Endothelial cell (in vitro differentiated cells): ENCODE results near the gene PPP2R2C. TPM values are rescaled to one million over a fixed set of nuclear protein-coding genes. Genes with fewer than 3 reads are reported as not detected.

Experiments used
- DNase-seq: peaks from one replicate; pipeline ENCODE4 v3.0.0; 2021; ENCODE audit warnings: low spot score
- H3K27ac Mint-ChIP-seq: one replicate; pipeline ENCODE4 v1.8.0; 2021; ENCODE audit warnings: mixed read lengths, inconsistent platforms; ENCODE audit not compliant: unreplicated experiment
- H3K27me3 Mint-ChIP-seq: one replicate; pipeline ENCODE4 v1.8.0; 2021; ENCODE audit warnings: mild to moderate bottlenecking, moderate library complexity, mixed read lengths, inconsistent platforms; ENCODE audit not compliant: unreplicated experiment
- H3K36me3 Mint-ChIP-seq: one replicate; pipeline ENCODE4 v1.8.0; 2021; ENCODE audit warnings: mild to moderate bottlenecking, low read depth, mixed read lengths, inconsistent platforms; ENCODE audit not compliant: unreplicated experiment
- H3K4me1 Mint-ChIP-seq: one replicate; pipeline ENCODE4 v1.8.0; 2021; ENCODE audit warnings: mild to moderate bottlenecking, mixed read lengths, inconsistent platforms; ENCODE audit not compliant: unreplicated experiment
- H3K4me3 Mint-ChIP-seq: one replicate; pipeline ENCODE4 v1.8.0; 2021; ENCODE audit warnings: mild to moderate bottlenecking, mixed read lengths, inconsistent platforms; ENCODE audit not compliant: unreplicated experiment
- H3K9me3 Mint-ChIP-seq: one replicate; pipeline ENCODE4 v1.8.0; 2021; ENCODE audit warnings: mixed read lengths, inconsistent platforms; ENCODE audit not compliant: unreplicated experiment
- total RNA-seq: library from RNA; stranded (reverse); fragmentation: NEBNext Ultra II Directional; extraction: Animal tissue kit (Norgen Biotek cat#: 25700); gene quantifications from one replicate; pipeline ENCODE4 v1.2.1, GENCODE V29; 2021; ENCODE audit not compliant: unreplicated experiment
- TF ChIP-seq, protein P1 (sequence below): fragments of 200-600 bp; sonication (generic); IDR thresholded peaks from one replicate; pipeline ENCODE4 v1.5.0; 2021; ENCODE audit warnings: antibody characterized with exemption; ENCODE audit not compliant: unreplicated experiment

PPP2R2C gene
- total RNA-seq, 1 donor from 2014 or later = 1.7 TPM

DNA sequence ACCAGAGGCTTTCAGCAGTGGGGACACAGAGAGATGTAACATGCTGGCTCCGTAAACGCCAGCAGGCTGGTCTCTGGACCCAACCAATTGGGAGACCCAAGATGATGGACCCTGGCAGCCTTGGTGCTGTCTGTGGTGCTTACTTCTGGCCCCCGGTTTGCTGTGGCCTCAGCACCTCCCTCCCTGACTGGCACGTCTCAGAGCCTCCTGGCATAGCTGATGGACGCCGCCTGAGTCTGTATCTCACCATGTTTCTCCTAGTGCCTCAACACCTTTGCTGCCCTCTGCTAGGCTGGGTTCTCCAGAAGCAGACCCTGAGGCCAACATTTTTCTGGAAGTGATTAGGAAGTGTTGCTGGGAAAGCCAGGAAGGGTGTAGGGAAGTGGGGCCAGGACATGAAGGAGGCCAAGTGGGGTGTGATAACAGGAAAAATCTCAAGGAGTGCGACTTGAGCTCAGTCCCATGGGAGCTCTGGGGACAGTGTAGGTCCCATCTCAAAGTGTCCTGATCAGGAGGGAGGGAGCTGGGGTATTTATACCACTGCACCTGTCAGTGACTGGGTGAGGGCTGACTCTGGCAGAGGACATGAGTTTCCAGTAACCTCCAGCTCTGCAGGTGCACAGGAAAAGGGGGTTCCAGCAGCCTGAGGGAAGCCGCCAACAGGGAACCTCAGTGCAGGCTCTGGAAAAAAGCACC lies 31.8 kb downstream of the PPP2R2C start:
- no peak overlapping the region for H3K4me3 Mint-ChIP-seq
- H3K4me1 Mint-ChIP-seq = peaks cover 2% of the 10 kb centered on the region
- H3K27ac Mint-ChIP-seq = no peak overlapping the region
- H3K27me3 Mint-ChIP-seq = peaks cover 5% of the 10 kb centered on the region
- H3K36me3 Mint-ChIP-seq = no peaks in the 10 kb centered on the region
- TF ChIP-seq, protein P1, sequence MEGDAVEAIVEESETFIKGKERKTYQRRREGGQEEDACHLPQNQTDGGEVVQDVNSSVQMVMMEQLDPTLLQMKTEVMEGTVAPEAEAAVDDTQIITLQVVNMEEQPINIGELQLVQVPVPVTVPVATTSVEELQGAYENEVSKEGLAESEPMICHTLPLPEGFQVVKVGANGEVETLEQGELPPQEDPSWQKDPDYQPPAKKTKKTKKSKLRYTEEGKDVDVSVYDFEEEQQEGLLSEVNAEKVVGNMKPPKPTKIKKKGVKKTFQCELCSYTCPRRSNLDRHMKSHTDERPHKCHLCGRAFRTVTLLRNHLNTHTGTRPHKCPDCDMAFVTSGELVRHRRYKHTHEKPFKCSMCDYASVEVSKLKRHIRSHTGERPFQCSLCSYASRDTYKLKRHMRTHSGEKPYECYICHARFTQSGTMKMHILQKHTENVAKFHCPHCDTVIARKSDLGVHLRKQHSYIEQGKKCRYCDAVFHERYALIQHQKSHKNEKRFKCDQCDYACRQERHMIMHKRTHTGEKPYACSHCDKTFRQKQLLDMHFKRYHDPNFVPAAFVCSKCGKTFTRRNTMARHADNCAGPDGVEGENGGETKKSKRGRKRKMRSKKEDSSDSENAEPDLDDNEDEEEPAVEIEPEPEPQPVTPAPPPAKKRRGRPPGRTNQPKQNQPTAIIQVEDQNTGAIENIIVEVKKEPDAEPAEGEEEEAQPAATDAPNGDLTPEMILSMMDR = no peak
- H3K9me3 Mint-ChIP-seq = no peaks in the 10 kb centered on the region
- no peak for DNase-seq

DNA sequence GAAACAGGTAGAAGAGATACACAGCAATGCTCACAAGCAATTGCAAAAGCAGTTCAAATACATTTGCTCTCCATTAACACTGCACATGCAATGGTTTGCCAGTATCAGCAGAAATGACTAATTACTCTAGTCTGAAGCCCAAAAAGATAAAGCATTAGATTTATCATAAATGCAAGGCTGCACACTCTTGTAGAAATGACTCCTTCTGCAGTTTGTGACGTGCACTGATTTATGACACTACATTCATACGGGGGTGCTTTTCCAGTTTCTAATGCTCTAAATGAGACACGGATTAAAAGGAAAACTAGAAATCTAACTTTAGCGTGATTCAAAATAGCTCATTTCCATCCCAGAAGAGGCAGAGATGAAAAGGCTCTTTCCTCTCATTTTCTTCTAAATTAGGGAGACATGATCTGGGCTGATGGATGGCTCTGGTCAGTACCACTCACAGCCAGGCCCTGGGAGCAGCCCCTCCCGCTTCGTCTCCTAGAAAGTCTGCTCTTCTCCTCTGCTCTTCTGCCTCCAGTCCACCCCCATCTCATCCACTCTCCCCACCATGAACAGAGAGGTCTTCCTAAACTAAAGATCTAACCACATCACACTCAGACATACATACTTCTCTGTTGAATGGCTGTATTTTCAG lies 33.2 kb downstream of the PPP2R2C start:
- H3K4me3 Mint-ChIP-seq = no peak overlapping the region
- peaks cover 2% of the 10 kb centered on the region for H3K4me1 Mint-ChIP-seq
- TF ChIP-seq, protein P1 = no peak
- H3K36me3 Mint-ChIP-seq = no peaks in the 10 kb centered on the region
- no peaks in the 10 kb centered on the region for H3K9me3 Mint-ChIP-seq
- peaks cover 5% of the 10 kb centered on the region for H3K27me3 Mint-ChIP-seq
- DNase-seq = no peak
- H3K27ac Mint-ChIP-seq = no peak overlapping the region

DNA sequence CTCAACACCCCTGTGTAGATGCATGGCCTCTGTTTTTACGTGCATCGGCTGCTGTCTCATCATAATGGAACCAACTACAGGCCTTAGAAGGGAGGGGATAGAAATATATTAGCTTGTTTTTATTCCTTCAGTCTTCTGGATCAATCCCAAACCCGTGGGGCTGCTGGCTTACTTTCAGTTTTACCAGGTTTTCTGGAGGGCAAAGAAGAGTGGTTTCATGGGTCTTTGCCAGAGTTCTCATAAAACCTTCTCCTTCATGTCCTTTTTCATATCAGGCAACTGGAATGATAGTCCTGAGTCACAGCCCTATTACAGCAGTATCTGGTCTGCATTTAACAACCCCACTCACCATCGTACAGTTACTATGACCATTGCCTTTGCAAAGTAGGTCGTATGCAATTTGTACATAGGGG lies 34.6 kb downstream of the PPP2R2C start:
- no peak for DNase-seq
- Mint-ChIP-seq H3K4me3 (no peak overlapping the region), H3K9me3 (no peaks in the 10 kb centered on the region)

DNA sequence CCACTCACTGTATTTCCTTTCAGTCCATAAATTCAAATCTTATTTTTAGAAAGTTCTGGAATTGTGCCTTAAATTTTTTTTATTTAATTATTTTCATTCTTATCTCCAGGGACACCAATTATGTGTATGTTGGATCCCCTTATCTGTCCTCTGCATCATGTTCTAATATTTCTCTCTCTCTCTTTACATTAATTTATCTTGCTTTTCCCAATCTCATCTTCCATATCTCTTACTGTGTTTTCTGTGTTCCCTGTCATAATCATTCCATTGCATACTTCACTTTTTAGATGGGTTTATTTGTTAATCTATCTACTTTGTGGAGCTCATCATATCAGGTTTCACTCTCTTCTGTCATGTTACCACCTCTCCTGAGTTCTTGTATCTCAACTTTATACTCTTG lies 37.4 kb downstream of the PPP2R2C start:
- Mint-ChIP-seq H3K36me3 (no peaks in the 10 kb centered on the region), H3K4me1 (no peaks in the 10 kb centered on the region), H3K27ac (no peak overlapping the region), H3K9me3 (no peaks in the 10 kb centered on the region), H3K27me3 (peaks cover 3% of the 10 kb centered on the region), H3K4me3 (no peak overlapping the region)
- DNase-seq = no peak
- TF ChIP-seq, protein P1 = no peak

More for the DNA sequence above, 34.6 kb downstream of the PPP2R2C start:
- Mint-ChIP-seq H3K4me1 (peaks cover 2% of the 10 kb centered on the region), H3K36me3 (no peaks in the 10 kb centered on the region), H3K27me3 (peaks cover 5% of the 10 kb centered on the region), H3K27ac (no peak overlapping the region)
- TF ChIP-seq, protein P1 = no peak

DNA sequence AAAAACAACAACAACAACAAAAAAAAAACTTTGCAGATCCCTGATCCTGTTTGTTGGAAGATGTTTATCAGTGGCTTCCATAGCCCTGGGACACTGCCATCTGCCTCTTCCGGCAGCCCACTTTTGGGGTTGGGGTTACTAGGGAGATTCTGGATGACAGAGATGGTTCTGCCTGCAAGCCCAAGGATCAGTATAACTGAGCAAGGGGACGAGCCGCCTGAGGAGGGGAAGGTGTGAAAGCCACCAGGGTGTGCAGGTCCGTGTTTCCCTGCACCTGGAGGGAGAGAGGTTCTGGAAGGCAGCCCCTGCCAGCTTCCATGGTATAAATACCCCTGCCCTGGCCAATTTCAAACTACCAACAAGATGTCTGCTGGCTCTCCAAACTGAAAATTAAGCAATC lies 41.5 kb downstream of the PPP2R2C start:
- DNase-seq = no peak
- no peaks in the 10 kb centered on the region for H3K4me1 Mint-ChIP-seq
- H3K27ac Mint-ChIP-seq = no peak overlapping the region
- H3K27me3 Mint-ChIP-seq = peaks cover 1% of the 10 kb centered on the region
- no peaks in the 10 kb centered on the region for H3K9me3 Mint-ChIP-seq
- no peak overlapping the region for H3K4me3 Mint-ChIP-seq
- TF ChIP-seq, protein P1 = no peak
- H3K36me3 Mint-ChIP-seq = no peaks in the 10 kb centered on the region
